HG03039 (cell line): ENCODE measurements around the gene RARA.

Experiments
- ATAC-seq: cut with Tn5 transposase; IDR thresholded peaks from one replicate; pipeline ENCODE4 v1.9.1; 2021; ENCODE audit warnings: mild to moderate bottlenecking, moderate library complexity; ENCODE audit not compliant: unreplicated experiment

The RARA gene

DNA sequence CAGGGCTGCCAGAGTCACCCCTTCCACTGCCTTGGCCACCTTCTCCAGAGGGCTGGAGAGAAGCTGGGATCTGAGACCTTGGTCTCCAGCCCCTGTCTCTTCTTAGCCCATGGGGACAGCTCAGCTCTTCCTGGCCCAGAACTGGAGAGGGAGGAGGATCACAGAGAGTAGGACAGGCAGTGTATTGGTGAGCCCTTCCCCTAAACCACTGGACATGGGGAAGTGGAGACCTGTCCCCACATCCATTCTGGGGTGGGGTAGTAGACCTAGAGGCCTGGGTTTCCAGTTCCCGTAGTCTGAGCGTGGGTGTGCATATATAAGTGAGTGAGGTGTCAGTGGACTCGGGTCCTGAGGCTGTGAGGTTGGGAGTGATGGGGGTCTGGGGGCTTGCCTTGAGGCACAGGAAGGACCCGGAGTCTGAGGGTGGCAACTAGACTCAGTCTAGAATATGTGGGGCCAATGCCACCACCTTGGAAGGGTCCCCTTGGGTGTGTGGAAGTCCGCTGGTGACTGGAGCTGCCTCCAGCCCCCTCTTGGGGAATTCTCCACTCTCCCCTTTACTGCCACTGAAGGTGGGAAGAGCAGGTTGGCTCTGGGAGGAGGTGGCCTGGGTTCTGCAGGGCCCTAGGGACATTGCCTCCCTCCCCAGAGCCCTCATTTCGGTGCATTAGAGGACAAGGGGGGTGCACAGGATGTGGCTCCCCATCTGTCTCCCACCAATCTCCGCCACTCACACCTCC is 35.6 kb downstream of the RARA start:
- no peak for ATAC-seq

DNA sequence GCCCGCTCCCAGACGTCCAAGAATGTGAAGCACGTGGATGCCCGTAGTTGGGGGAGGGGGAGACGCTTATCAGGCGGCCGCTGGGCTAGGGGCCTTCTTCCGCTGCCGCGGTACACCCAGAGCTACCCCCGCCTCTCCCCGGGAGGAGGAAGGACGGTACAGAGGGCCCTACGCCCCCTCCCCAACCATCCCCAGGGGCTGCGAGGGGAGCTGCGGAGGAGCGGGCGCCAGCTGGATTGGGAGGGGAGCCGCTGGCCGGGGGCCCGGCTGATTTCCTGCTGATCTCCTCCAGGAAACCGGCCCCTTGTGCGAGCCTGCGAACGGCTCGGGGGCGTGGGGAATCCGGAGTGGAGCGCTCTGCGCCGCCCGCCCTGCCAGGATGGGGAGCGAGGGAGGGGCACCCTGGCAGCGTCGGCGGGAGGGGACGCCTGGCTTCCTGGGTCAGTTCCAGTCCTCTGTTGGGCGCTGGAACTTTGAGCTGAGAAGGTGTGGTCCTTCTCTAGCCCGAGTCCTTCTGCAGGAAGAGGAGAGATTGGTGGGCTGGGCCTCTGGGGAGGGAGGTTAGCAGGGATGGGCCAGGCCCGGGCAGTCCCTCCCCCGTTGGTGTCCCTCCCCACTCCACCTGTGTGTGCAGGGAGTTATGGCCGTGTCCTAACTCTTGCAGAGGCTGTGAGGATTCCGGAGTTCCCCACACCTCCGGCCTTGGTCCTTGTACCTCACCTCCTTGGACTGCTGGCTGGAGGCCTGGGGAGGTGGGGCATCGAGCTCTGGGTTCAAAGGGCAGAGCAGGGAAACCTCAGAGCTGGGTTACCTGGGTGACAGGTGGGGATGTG is 36.4 kb downstream of the RARA start:
- ATAC-seq: no peak

- no peak for ATAC-seq
Observed at GRCh38 chr17:40345994-40346764, 37.2 kb downstream of the RARA start.

- ATAC-seq: no peak
Observed at GRCh38 chr17:40346765-40347158, 37.8 kb downstream of the RARA start.

- no peak for ATAC-seq
Observed at GRCh38 chr17:40347319-40348135, 38.5 kb downstream of the RARA start.

DNA sequence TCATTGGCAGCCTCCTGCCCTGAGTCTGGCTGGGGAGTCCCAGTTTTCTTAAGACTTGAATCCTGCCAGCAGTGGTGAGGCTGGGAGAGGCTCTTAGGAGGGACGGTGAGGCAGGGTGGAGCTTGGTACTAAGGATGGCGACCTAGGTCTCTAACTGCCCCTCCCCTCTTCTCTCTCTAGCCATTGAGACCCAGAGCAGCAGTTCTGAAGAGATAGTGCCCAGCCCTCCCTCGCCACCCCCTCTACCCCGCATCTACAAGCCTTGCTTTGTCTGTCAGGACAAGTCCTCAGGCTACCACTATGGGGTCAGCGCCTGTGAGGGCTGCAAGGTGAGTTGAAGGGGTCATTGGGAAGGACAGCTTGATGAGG is 39.1 kb downstream of the RARA start:
- no peak for ATAC-seq

GRCh38 chr17:40348562-40349476 is 39.8 kb downstream of the RARA start:
- no peak for ATAC-seq

DNA sequence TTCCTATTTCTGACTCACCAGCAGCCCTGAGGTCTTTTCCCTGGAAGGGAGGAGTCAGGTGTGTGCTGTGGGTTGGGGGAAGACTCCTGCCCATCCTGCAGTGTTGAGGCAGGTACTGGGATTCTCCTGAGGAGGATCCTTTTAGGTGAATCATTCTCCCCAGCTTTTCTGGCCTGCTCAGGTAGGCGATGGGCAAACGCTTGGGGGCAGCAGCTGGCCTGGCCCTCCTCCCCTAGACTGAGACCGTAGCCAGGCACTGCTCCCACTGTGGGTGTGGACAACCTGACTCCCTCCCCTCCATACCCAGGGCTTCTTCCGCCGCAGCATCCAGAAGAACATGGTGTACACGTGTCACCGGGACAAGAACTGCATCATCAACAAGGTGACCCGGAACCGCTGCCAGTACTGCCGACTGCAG is 40.5 kb downstream of the RARA start:
- ATAC-seq: no peak

DNA sequence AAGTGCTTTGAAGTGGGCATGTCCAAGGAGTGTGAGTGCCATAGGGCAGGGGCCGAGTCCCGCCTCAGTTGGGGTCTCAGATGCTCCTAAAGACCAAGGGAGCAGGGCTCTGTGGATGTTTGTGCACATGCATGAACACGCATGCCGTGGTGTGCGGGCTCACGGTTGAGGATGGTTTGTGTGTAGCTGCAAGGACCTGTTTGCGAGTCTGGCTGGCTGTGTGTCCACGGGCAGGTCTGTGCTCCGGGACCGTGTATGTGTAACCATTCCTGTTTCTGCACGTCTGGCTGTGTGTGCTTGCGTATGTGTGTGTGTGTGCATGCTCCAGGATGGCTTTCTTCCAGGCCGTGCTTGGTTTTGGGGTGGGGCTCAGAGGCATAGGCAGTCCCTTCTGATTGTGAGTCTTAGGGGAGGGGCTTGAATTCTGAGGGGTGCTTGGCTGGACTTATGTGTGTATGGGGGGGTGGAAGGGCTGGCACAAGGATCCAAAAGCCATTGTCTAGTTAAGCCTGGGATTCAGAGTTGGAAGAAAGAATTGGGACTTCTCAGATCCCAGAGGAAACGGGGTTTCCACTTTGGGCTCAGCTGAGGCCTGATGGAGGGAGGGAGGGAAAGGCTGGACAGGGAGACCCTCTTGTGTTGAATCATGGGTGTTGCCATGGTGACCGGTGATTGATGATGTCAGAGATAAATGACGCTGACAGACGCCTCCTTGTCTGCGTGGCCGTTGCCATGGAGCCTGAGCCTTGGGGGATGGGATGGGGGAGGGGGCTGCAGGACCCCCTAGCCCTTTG is 41.1 kb downstream of the RARA start:
- ATAC-seq: no peak

DNA sequence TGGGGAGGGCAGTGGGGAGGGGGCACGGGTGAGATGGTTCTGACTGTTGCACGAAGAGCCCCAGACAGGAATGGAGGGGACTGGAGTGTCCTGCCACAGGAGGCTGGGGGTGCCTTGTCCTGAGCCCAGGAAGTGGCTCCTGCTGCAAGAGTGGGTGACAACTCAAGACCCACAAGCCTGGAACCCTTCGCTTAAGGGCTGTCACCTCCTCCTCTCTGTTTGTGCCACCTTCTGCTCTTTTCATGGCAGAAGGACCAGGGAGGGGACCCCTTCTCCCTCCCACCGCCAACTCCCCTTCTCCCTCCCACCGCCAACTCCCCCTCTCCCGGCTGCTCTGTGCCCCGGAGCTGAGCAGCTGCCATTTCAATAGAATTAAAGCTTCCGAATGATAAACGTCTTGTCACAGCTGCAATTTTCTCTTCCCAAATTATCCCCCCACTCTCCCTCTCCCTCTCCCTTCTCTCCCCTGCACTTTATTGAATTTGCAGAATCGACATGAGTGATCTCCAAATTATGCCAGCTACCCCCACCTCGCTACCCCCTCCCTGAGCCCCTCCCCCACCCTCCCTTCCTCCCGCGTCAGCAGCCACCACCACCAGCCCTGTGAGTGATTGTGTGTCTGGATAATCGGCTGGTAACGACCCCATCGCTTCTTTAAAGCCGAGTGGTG is 41.8 kb downstream of the RARA start:
- no peak for ATAC-seq

DNA sequence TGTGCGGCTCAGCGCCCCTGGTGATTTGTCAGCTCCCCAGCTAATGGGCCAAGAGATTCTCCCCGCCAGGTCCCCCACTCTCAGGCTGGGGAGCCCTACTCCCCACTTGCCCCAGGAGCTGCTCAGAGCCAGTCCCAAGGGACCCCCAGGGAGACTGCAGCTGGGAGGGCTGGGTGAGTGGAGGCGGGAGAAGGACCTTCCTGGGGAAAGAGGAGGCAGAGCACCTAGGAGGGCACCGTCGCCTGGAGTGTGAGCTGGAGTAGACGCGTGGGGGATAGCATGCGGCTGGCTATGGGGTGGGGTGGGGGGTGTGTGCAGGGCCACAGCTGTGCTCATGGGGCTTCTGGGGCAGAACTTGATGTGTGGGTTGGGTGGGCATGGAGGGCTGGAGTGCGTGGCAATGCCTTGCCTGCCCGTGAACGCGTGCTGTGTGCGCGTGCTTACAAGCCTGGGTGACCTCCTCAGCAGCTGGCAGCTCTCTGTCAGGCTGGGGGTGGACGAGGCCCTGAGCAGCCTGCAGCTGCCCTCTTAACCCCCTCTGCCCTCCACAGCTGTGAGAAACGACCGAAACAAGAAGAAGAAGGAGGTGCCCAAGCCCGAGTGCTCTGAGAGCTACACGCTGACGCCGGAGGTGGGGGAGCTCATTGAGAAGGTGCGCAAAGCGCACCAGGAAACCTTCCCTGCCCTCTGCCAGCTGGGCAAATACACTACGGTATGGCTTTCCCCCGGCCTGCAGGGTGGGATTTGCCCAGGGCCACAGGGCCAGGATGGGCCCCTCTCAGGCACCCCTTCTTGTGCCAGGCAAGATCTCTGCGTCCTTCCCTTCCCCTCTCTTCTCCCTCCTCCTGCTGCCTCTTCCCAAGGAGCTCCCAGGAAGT is 42.6 kb downstream of the RARA start:
- no peak for ATAC-seq

DNA sequence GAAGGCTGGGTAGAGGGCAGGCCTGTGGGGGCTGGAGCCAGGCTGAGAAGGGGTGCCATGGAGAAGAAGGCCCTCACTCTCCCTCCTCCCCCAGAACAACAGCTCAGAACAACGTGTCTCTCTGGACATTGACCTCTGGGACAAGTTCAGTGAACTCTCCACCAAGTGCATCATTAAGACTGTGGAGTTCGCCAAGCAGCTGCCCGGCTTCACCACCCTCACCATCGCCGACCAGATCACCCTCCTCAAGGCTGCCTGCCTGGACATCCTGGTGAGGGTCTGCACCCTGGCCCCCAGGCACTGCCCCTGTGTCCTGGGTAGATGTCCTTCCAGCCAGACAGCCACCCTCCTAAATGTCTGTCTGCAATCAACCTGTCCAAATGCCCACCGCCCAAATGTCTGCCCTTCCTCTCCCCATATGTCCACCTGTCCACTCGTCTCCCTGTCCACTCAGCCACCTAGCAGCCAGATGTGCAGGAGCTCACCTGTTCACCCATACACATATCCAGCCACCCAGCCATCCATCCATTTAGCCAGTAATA is 43.3 kb downstream of the RARA start:
- no peak for ATAC-seq

- ATAC-seq: no peak
Observed at GRCh38 chr17:40352779-40353394, 43.9 kb downstream of the RARA start.

- ATAC-seq: no peak
Observed at GRCh38 chr17:40354221-40355122, 45.5 kb downstream of the RARA start.

DNA sequence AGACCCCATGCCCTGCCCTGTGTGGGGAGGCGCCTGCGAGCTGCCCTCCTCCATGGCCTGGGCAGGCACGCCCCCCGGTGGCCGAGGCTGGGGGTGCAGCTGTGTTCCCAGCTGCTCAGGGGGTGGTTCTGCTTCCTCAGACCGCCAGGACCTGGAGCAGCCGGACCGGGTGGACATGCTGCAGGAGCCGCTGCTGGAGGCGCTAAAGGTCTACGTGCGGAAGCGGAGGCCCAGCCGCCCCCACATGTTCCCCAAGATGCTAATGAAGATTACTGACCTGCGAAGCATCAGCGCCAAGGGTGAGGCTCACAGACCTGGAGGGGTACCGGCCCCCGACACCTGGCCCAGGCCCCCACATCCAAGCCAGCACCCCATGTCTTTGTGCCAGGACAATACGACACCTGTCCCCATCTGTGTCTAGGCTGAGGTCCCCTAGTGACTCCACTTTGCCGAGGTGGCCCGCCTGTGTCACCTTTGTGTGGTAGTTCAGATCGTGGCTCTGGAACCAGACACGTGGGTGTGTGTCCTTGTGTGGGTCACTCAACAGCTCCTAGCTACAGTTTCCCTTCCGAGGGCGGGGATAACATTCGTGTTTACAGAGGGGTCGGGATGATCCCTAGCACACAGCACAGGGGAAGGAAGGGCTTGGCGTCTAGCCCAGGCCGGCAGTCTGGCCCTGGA is 46.3 kb downstream of the RARA start:
- ATAC-seq: no peak
